T-helper 9 cell (primary cell): Measurements from ENCODE around the gene APLF.
"Not testable (repeated sequence)": the region's sequence is repeated elsewhere in the genome, so short reads cannot be mapped to it uniquely, and the experiment has no call there.

Experiments
- DNase-seq: peaks from one replicate; pipeline ENCODE4 v3.0.0-alpha.2; 2020

APLF gene

DNA sequence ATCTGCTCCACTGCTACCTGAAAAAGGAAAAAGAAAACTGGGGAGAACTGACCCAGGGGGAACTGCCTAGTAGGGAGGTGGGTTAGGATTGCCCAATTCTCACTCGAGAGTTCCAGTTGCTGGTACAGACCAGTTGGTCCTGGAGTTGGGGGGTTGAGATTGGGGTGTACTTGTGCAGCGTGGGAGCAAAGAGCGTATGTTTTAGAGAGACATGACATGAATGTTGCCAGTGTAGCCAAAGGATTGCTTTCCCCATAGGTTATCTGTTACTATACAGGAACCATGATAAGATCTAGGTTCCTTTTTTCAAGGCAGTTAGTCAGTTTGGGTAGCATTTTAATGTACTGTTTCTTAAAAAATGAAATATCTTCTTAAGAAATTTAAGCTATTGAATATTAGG lies 68.6 kb downstream of the APLF start:
- DNase-seq, result no peak

DNA sequence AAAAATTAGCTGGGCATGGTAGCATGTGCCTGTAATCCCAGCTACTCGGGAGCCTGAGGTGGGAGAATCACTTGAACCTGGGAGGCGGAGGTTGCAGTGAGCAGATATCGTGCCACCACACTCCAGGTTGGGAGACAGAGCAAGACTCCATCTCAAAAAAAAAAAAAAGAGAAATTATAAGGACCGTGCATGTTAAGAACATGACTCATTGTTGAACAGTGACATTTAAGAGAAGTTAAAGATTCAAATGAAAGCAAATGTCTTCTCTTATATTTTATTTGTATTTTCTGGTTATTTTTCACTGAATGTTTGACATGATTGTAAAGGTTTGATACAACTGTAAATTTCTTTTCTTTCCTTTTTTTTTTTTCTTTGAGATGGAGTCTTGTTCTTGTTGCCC lies 69.6 kb downstream of the APLF start:
- DNase-seq, result no peak

DNA sequence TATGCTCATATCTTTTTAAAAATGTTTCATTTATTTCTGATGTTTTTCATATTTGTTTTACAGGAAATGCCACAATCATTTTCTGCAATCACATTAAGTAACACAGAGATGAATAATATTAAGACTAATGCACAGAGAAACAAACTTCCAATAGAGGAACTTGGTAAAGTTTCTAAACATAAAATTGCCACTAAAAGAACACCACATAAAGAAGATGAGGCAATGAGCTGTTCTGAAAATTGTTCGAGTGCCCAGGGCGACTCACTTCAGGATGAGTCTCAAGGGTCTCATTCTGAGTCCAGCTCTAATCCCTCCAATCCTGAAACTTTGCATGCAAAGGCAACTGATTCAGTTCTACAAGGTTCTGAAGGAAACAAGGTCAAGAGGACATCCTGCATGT lies 70.4 kb downstream of the APLF start:
- DNase-seq, result no peak

DNA sequence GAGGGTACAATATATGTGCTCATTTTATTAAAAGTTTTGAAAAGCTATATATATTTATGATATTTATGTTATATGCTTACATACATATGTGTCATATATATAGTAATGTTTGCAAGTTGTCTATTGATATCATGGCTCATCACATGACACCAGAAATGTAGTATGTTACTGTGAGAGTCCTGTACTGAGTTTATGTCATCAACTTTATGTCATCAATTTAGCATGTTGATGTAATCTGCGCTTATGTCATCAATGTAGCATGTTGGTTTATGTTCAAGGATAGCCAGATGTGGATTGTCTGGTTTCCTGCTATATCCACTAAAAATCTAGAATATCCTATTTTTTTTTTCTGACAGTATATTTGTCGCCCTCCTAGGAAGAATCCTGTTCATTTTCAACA lies 77.4 kb downstream of the APLF start:
- no peak for DNase-seq

DNA sequence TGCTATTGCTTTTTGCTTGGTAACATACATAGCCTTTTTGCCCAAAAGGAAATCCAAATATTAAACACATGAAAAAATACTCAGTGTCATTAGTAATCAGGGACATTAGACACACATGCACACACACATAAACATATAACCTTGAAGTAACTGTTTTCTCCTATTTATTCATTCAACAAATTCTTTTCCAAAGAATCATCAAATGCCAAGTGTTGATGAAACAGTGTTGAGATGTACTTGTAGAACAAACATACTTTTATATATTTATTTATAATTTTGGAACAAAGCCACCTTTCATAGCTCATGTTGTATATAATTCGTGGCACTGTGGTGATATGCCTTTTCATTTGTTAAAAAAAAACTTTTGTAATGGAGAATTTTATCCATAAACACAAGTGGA lies 81.0 kb downstream of the APLF start:
- DNase-seq, result no peak

DNA sequence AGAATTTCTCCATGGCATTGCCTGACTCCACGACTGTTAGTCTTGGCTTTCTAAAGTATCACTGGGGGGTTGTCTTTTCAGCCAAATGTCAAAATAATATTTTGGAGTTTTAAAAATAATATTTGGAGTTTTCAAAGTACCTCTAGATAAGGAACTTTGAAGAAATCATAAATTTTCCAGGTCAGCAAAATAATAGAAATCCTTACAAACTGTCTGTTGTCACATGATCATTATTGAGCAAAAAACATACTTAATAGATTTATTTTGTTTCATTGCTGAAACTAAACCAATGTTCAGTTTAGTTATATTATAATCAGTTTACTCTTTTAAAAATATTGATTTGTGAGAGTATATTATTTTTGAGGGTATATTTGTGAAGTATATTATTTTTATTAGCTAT lies 85.7 kb downstream of the APLF start:
- DNase-seq, result no peak

DNA sequence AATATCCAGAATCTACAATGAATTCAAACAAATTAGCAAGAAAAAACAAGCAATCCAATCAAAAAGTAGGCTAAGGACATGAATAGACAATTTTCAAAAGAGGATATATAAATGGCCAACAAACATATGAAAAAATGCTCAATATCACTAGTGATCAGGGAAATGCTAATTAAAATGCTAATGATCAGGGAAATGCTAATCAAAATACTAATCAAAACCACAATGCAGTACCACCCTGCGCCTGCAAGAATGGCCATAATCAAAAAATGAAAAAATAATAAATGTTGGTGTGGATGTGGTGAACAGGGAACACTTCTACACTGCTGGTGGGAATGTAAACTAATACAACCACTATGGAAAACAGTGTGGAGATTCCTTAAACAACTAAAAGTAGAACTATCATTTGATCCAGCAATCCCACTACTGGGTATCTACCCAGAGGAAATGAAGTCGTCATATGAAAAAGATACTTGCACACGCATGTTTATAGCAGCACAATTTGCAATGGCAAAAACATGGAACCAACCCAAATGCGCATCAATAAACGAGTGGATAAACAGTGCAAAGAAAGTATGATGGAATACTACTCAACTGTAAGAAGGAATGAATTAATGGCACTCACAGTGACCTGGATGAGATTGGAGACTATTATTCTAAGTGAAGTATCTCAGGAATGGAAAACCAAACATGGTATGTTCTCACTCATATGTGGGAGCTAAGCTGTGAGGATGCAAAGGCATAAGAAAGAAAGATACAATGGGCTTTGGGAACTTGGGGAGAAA lies 88.2 kb downstream of the APLF start:
- DNase-seq, result not testable (repeated sequence)

DNA sequence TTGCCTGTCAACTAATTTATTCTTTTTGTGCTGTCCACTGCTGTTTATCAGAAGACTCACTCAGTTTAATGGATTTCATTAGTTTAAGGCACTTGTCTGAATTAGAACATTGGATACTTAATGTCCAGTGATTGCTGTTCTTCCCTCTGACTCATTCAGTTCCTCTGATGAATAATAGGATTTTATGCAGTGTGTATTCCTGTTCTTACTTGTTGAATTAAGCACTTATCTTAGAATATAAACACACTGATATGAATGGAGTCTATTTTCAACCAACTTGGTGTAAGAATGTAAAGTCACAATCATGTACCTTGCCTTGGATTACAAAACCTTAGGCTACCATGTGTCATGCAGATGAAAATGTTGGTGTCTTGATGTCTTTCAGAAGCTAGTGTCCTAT lies 89.0 kb downstream of the APLF start:
- DNase-seq, result no peak

DNA sequence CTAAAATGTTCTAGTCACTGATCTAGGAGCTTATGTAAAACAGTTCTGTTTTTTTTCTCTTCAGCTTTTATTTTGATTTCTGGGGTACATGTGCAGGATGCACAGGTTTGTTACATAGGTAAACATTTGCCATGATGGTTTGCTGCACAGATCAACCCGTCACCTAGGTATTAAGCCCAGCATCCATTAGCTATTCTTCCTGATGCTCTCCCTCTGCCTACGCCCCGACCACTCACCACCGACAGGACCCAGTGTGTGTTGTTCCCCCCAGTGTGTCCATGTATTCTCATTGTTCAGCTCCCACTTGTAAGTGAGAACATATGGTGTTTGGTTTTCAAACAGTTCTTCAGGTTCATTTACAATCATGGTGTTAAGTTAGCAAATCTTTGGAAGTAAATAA lies 91.2 kb downstream of the APLF start:
- no peak for DNase-seq

DNA sequence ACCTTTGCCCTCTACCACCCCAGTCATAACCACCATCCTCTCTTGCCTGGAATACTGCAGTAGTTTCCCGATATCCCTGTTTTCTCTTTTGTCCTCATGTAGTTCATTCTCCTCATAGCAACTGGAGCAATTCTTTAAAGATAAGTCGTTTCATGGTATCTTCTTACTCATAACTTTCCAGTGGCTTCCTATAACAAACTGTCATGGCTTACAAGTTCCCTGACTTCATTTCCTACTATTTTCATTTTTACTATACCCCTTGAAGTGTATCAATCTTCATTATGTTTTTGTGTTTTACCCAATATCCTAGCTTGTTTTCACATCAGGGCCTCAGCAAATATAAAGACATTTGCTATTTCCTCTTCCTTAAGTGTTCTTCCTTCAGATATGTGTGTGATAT lies 92.3 kb downstream of the APLF start:
- no peak for DNase-seq

DNA sequence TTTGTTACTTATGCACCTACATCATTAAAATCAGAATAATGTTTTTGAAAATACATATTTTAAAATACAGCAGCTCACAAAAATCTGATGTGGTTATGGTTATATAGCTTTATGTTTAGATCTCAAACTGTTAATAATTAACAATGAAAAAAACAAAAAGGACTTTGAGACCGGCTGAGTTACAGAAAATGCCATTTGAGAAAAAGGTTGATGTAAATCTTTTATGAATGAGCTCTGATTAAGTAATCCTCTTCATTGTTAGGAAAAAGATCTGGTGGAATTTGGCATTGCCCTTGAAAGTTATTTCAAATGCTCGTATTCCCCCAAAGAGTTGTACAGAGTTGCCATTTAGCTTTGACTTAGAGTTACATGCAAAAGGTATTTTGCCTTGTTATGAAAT lies 93.2 kb downstream of the APLF start:
- no peak for DNase-seq

DNA sequence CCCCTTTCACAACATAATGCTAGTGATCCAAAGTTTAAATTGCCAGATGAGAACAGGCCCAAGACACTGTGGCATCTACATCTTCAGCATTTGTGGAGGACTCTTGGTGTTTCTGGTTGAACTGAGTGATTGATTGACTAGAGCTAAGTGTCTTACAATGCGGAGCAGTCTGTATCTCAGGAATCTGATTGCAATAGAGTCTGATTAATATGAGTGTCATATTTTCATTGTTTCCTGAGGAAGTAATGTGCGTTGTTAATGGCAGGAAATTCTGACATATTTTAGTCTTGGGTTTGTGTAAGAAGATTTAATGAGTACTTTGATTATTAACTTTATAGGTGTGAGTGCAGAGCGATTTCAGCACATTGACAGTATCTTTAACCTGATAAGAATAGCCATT lies 94.0 kb downstream of the APLF start:
- DNase-seq, result no peak

DNA sequence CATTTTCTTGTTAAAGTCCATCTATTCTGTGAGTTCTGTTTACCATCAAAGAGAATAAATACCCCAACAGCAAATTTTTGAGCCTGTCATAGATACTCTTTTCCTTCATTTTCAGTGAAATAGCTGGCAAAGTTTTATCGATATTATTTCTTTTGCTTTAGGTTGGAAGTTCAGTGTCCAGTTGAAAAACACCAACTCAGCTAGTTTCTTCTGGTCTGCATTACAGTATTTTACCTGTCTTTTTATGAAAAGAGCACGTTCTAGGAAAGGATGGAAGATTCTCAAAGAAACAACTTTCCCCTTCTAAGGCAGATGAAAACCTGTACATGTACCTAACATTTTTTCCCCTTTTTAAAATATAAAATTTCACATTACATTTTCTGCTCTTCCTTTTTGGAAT lies 95.5 kb downstream of the APLF start:
- DNase-seq, result no peak

DNA sequence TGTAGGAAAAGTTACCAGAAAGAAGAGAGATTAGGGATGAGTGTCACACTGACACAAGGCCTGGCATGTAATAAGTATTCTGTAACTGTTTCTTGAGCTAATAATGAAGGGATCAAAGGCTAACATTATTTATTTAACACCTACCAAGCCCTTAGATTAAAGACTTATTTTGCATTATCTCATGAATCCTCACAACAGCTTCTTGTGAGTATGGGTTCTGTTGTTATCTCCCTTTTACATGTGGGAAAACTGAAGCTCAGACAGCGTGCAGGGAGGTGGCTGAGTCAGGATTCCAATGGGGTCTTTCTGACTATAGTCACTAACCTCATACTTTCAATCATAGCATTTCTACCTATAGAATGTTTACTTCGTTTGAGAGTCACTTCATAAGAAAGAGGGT lies 97.0 kb downstream of the APLF start:
- DNase-seq, result no peak

DNA sequence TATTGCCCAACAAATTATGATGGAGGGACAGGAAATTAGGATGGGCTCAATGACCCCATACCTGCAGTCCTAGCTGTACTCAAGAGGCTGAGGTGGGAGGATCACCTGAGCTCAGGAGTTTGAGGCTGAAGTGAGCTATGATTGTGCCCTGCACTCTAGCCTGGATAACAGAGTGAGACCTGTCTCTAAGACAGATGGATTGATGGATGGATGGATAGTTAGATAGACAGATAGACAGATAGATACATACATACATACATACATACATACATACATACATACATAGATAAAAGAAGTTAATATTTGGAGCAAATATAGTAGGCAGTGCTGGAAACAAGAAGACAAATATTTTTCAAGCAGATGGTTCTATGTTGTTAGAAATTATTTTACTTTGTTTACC lies 97.9 kb downstream of the APLF start:
- no peak for DNase-seq

DNA sequence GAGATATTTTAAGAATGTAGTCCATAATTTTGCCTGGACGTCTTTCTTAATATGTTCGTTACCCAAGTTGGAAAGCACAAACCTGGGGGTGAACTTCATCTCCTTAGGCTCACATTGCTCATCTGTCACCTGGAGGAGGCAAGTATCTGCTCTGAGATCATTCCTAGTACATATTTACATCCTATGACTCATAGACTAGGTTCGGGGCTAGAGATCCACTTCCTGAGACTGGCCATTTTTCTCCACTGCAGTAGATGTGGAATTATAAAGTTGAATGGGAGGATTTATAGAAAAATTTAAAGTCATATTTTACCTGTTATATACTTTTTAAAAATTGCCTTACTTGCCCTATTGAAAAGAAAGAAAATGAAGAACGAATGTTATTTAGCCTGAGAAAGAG lies 98.5 kb downstream of the APLF start:
- no peak for DNase-seq

DNA sequence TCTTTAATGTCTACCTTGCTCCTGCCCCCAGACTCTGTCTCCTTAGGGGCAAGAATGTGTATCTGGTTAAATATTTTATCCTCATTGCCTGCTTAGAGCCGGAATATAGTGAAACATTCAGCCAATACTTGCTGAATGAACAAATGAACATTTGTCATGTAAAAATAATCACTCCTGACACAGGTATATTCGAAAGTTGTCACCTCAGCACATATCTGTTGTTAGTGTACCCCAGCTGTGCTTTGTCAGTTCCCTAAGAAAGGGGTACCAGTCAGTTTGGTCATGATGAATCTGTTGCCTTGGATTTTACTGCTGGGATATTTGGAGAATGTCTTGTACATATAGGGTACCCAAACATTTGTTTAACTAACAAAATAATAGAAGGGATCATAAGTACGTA lies 99.0 kb downstream of the APLF start:
- DNase-seq, result no peak

DNA sequence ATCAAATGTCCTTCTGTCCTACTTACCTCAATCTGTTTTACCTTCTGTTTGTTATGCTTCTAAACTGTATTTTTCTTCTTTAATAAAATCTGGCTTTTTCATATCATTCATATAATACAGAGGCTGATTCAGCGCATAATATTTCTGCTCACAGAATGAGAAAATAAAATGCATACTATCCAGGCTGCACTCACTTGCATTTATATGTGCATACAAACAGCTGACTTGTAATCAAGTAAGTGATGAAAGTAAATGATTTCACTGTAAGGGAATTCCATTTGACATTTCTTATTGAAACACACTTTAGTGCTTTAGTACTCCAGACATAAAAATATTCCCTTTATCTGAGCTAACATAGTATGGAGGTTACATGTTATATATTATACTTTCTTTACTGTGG lies 100.7 kb downstream of the APLF start:
- DNase-seq, result no peak

DNA sequence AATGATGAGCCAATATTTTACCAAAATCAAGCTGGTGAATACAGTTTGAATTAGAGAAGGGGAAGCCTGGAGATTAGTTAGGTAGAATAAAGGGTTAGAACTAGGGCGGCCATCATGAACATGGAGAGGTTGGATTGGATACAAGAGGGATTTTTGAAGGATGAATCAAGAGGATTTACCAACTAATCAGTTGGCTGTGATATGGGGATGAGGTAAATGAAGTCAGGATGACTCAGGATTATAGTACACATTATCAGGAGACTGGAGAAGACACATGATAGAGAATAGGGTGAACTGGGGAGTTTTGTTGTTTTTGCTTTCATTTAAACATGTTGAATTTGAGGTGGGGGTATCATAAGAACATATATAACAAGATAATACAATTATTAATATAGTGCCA lies 102.2 kb downstream of the APLF start:
- no peak for DNase-seq

DNA sequence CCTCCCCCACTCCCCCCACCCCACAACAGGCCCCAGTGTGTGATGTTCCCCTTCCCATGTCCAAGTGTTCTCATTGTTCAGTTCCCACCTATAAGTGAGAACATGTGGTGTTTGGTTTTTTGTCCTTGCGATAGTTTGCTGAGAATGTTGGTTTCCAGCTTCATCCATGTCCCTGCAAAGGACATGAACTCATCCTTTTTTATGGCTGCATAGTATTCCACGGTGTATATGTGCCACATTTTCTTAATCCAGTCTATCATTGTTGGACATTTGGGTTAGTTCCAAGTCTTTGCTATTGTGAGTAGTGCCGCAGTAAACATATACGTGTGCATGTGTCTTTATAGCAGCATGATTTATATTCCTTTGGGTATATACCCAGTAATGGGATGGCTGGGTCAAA lies 103.0 kb downstream of the APLF start:
- DNase-seq, result not testable (repeated sequence)

DNA sequence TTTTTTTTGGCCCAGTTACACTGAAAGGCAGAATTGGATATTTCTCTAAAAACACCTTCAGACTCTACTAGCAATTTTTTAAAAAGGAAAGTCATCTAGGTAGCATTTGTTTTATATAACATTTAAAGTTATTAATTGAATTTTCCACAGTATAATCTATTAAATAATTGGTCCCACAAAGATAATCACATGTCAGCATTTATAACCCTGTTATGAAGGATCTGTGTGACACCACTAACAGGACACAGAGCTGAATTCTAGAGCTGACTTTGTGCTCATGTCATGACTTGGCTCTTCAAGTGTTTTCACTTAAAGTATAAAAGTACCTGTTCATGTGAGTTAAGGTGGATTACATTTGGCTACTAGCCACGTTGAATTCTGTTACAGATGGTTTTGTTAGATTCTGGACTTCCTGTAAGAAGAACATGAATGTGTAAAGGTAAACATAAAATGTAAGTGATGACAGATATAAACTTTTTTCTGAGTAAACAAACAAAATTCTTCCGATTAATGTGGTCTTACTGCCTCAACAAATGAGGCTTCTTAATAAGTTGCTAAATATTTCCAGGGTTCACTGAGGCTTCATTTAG lies 106.9 kb downstream of the APLF start:
- no peak for DNase-seq

DNA sequence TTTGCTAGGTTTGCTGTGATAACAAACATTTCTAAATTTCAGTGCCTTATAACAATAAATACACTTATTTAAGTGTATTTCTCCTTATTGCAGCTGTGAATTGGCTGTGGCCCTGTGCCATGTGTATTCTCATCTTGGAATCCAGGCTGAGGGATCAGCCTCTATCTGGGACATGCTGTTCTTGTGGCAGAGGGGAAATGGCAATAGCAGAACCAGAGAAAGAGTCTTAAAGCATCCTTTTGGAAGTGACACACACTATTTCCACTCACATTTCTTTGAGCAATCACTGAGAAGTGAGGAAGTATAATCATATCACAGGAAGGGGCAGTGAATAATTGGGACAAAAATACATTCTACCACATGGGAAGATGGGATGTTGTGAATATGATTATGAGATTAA lies 109.8 kb downstream of the APLF start:
- no peak for DNase-seq

DNA sequence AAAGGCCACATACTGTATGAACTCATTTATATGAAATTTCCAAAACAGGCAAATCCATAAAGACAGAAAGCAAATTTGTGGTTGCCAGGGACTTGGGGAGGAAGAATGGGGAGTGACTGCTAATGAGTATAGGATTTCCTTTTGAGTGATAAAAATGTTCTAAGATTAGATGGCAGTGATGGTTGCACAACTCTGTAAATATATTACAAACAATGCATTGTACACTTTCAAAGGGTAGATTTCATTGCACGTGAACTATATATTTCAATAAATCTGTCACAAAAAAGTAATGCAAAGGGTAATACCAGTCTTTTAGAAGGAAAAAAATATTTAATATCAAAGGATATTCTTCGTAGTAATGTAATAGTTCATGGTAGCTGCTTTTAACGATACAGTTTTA lies 112.3 kb downstream of the APLF start:
- no peak for DNase-seq

DNA sequence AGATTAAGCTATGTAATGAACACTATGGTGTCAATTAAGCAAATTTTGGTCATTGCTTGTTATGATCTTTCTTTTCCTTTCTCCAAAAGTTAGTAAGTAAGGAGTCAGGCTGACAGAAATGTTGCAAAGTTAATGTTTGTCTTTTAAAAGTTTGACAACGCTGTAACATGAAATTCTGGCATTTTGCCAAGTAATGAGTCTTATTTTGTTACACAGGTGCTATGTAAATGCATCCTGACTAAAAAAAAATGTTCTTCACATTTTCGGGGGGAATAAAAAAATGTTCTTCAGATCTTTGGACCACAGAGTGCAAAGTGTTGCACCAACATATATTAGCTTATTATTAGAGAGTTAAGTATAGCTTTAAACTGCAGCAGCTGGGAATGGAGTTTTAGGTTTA lies 121.2 kb downstream of the APLF start:
- DNase-seq, result no peak

DNA sequence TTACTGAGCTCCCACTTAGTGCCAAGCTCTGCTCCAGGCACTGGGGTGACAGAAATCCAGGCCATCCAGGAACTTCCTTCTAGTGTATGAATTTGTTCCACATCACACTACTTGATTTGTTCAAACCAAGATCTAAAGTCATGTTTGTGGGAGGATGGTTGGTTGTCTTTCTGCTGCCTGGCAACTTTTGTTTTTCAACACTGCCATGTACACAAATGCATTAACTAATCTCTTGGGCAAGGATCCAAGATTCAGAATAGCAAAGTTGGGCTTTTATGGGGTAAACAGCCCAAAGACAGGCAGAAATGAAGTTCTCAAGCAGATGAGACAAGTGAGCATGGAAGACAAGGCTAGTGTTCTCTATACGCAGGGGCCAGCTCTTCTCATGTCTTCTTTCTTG lies 122.6 kb downstream of the APLF start:
- no peak for DNase-seq
